Smooth muscle cell (in vitro differentiated cells): ENCODE data around the gene IFNAR2. TPM values are rescaled to one million over a fixed set of nuclear protein-coding genes. Genes with fewer than 3 reads are reported as not detected.

Source experiments
- polyA plus RNA-seq: library from polyadenylated mRNA; unstranded; fragments of >200 nt; fragmentation: Nextera tagmentation; extraction: Ambion mirVana; gene quantifications from 2 replicates; pipeline ENCODE4 v1.2.1, GENCODE V29; 2016
- total RNA-seq: library from RNA; depleted of rRNA; stranded (reverse); fragments of >200 nt; gene quantifications from 2 replicates; pipeline ENCODE4 v1.2.3, GENCODE V29; 2014

IFNAR2 gene
- total and polyA plus RNA-seq, 2 experiments from 2014 or later: 30.7 to 33.2 TPM

Other genes starting within 250 kb of the IFNAR2 start
- not detected in 2 replicates for gene OLIG2, start 204.0 kb upstream of the IFNAR2 start, total RNA-seq
- gene OLIG2, start 204.0 kb upstream of the IFNAR2 start, polyA plus RNA-seq: not detected in 2 replicates
- gene OLIG1, start 159.8 kb upstream of the IFNAR2 start, total RNA-seq: not detected in 2 replicates
- not detected in 2 replicates for gene OLIG1, start 159.8 kb upstream of the IFNAR2 start, polyA plus RNA-seq
- 33.4 and 34.4 TPM in 2 replicates for gene IL10RB, start 36.4 kb downstream of the IFNAR2 start, total RNA-seq
- 35.2 and 40.2 TPM in 2 replicates for gene IL10RB, start 36.4 kb downstream of the IFNAR2 start, polyA plus RNA-seq
- 56.6 and 93.0 TPM in 2 replicates for gene IFNAR1, start 95.0 kb downstream of the IFNAR2 start, total RNA-seq
- gene IFNAR1, start 95.0 kb downstream of the IFNAR2 start, polyA plus RNA-seq: 36.7 and 37.1 TPM in 2 replicates
- 117 and 134 TPM in 2 replicates for gene IFNGR2, start 173.5 kb downstream of the IFNAR2 start, total RNA-seq
- 127 and 132 TPM in 2 replicates for gene IFNGR2, start 173.5 kb downstream of the IFNAR2 start, polyA plus RNA-seq